Suprapubic skin (tissue), 4 donors: ENCODE data around the gene CDH22. TPM values are rescaled to one million over a fixed set of nuclear protein-coding genes. Genes with fewer than 3 reads are reported as not detected.

Experiments used
- DNase-seq, 2 donors: peaks; one replicate each; pipeline ENCODE4 v3.0.0-alpha.2; 2019; ENCODE audit warnings: low spot score in 2 of 2
- H3K27ac ChIP-seq: fragments of 200-600 bp; sonication (generic); one replicate; pipeline ENCODE4 v1.5.1; 2019
- H3K27me3 ChIP-seq: fragments of 200-600 bp; sonication (generic); one replicate; pipeline ENCODE4 v1.5.1; 2019
- H3K36me3 ChIP-seq: fragments of 200-600 bp; sonication (generic); one replicate; pipeline ENCODE4 v1.5.1; 2019
- H3K4me1 ChIP-seq: fragments of 200-600 bp; sonication (generic); one replicate; pipeline ENCODE4 v1.5.1; 2019
- H3K4me3 ChIP-seq: fragments of 200-600 bp; sonication (generic); one replicate; pipeline ENCODE4 v1.5.1; 2019; ENCODE audit warnings: mild to moderate bottlenecking
- H3K9me3 ChIP-seq: fragments of 200-600 bp; sonication (generic); one replicate; pipeline ENCODE4 v1.5.1; 2019
- CTCF ChIP-seq, 2 donors: fragments of 200-600 bp in 1 of 2; fragments of 450-650 bp in 1 of 2; sonication (generic) in 1 of 2; IDR thresholded peaks; one replicate each; pipeline ENCODE4 v1.5.1; 2016 to 2019; ENCODE audit warnings: antibody characterized with exemption in 2 of 2, mild to moderate bottlenecking in 1 of 2, moderate library complexity in 1 of 2
- EP300 ChIP-seq: sonication (generic); formaldehyde crosslinking; IDR thresholded peaks from one replicate; pipeline ENCODE4 v1.6.1; 2017; ENCODE audit warnings: antibody characterized with exemption
- POLR2A ChIP-seq, 2 donors: fragments of 450-650 bp; IDR thresholded peaks; one replicate each; pipeline ENCODE4 v1.6.1; 2017; ENCODE audit warnings: antibody characterized with exemption in 2 of 2, mild to moderate bottlenecking in 2 of 2, moderate library complexity in 2 of 2
- POLR2AphosphoS5 ChIP-seq, 3 donors: sonication (generic); formaldehyde crosslinking; IDR thresholded peaks; one replicate each; pipeline ENCODE4 v1.6.1; 2017; ENCODE audit warnings: antibody characterized with exemption in 3 of 3
- WGBS: methylation state at CpG from one replicate; pipeline ENCODE4 v1.1.5; 2018; 5-methylcytosine and 5-hydroxymethylcytosine counted together
- total RNA-seq, 4 donors: library from RNA; depleted of rRNA; stranded (reverse); fragments of >200 nt; gene quantifications; one replicate each; pipeline ENCODE4 v1.1.0, GENCODE V29; 2016

The CDH22 gene
- total RNA-seq, 4 donors from 2014 or later, result 2.6 to 5.1 (median 3.3) TPM

- no peaks in the 10 kb centered on the region for H3K4me1 ChIP-seq
- peaks cover 25% of the 10 kb centered on the region for H3K27me3 ChIP-seq
- H3K9me3 ChIP-seq, result no peaks in the 10 kb centered on the region
- no peak overlapping the region for H3K27ac ChIP-seq
- DNase-seq, result no peak
- H3K36me3 ChIP-seq, result no peaks in the 10 kb centered on the region
- TF ChIP-seq POLR2AphosphoS5 (IDR thresholded peaks at IDR 0.05) (no peak), CTCF (IDR thresholded peaks at IDR 0.05) (no peak), EP300 (no peak), POLR2A (IDR thresholded peaks at IDR 0.05) (no peak)
- 78% methylated on average over 9 of the region's 9 CpGs for WGBS
- no peak overlapping the region for H3K4me3 ChIP-seq
These were observed 117.7 kb downstream of the CDH22 start for GRCh38 chr20:46190478-46191167.

GRCh38 chr20:46188866-46189541 lies 119.3 kb downstream of the CDH22 start:
- 42% methylated on average over 18 of the region's 18 CpGs for WGBS
- H3K27ac ChIP-seq, result no peak overlapping the region
- no peaks in the 10 kb centered on the region for H3K9me3 ChIP-seq
- H3K4me1 ChIP-seq, result no peaks in the 10 kb centered on the region
- H3K4me3 ChIP-seq, result no peak overlapping the region
- no peak for DNase-seq
- H3K27me3 ChIP-seq, result peaks cover 22% of the 10 kb centered on the region
- TF ChIP-seq POLR2AphosphoS5 (IDR thresholded peaks at IDR 0.05) (no peak), POLR2A (IDR thresholded peaks at IDR 0.05) (no peak), EP300 (no peak)
- no peaks in the 10 kb centered on the region for H3K36me3 ChIP-seq

- 81% methylated on average over 5 of the region's 5 CpGs for WGBS
- Histone ChIP-seq H3K9me3 (no peaks in the 10 kb centered on the region), H3K27ac (no peak overlapping the region), H3K4me1 (no peaks in the 10 kb centered on the region), H3K4me3 (no peak overlapping the region), H3K36me3 (no peaks in the 10 kb centered on the region), H3K27me3 (peaks cover 22% of the 10 kb centered on the region)
- TF ChIP-seq POLR2A (IDR thresholded peaks at IDR 0.05) (no peak), EP300 (no peak), POLR2AphosphoS5 (IDR thresholded peaks at IDR 0.05) (no peak), CTCF (IDR thresholded peaks at IDR 0.05) (no peak)
- DNase-seq, result no peak
These were observed 122.1 kb downstream of the CDH22 start for GRCh38 chr20:46186210-46186609.

- 97% methylated on average over 3 of the region's 3 CpGs for WGBS
- TF ChIP-seq EP300, result no peak
- no peak for TF ChIP-seq CTCF (IDR thresholded peaks at IDR 0.05)
- no peak for TF ChIP-seq POLR2A (IDR thresholded peaks at IDR 0.05)
- no peak for TF ChIP-seq POLR2AphosphoS5 (IDR thresholded peaks at IDR 0.05)
- H3K27me3 ChIP-seq, result peaks cover 24% of the 10 kb centered on the region
These were observed 122.9 kb downstream of the CDH22 start for GRCh38 chr20:46185353-46185752.

GRCh38 chr20:46183768-46184167 lies 124.5 kb downstream of the CDH22 start:
- no peaks in the 10 kb centered on the region for H3K4me1 ChIP-seq
- peaks cover 31% of the 10 kb centered on the region for H3K27me3 ChIP-seq
- H3K9me3 ChIP-seq, result no peaks in the 10 kb centered on the region
- no peaks in the 10 kb centered on the region for H3K36me3 ChIP-seq
- H3K27ac ChIP-seq, result no peak overlapping the region
- H3K4me3 ChIP-seq, result no peak overlapping the region
- no peak for DNase-seq
- TF ChIP-seq POLR2AphosphoS5 (IDR thresholded peaks at IDR 0.05) (no peak), CTCF (IDR thresholded peaks at IDR 0.05) (no peak), POLR2A (IDR thresholded peaks at IDR 0.05) (no peak), EP300 (no peak)
- WGBS, result 86% methylated on average over 5 of the region's 5 CpGs

More at GRCh38 chr20:46185353-46185752, 122.9 kb downstream of the CDH22 start:
- Histone ChIP-seq H3K4me1 (no peaks in the 10 kb centered on the region), H3K9me3 (no peaks in the 10 kb centered on the region), H3K36me3 (no peaks in the 10 kb centered on the region), H3K27ac (no peak overlapping the region), H3K4me3 (no peak overlapping the region)
- DNase-seq, result no peak
